PC-3 (cell line): ENCODE data around the gene UPF3A. TPM values are rescaled to one million over a fixed set of nuclear protein-coding genes. Genes with fewer than 3 reads are reported as not detected.

Experiments
- ATAC-seq: fragments of 200-7000 bp; cut with Tn5 transposase; 2 replicates; pipeline ENCODE4 v1.9.1; 2020; ENCODE audit warnings: mild to moderate bottlenecking, moderate library complexity
- BruUV-seq: library from RNA; stranded (reverse); fragments of 400-500 nt; replicated peaks from 2 replicates; lab custom pipeline; 2021; lab: Mats Ljungman, UMichigan
- CTCF ChIA-PET: fragments of 300-600 bp; sonication (Branson Sonifier 250); formaldehyde crosslinking; loops from one replicate; lab custom pipeline; 2022; ENCODE audit warnings: antibody characterized with exemption; lab: Charles Lee
- POLR2A ChIA-PET: fragments of 300-600 bp; sonication (Branson Sonifier 250); formaldehyde crosslinking; loops from one replicate; lab custom pipeline; 2022; ENCODE audit warnings: antibody characterized with exemption; ENCODE audit not compliant: unreplicated experiment; lab: Charles Lee
- DNase-seq: peaks from one replicate; pipeline ENCODE4 v3.0.0-alpha.2; 2015
- H2AFZ ChIP-seq: fragments of 300-600 bp; sonication (generic); 2 replicates; pipeline ENCODE4 v1.6.0; 2016; ENCODE audit warnings: antibody characterized with exemption, low read length
- H3F3A ChIP-seq: fragments of 300-600 bp; sonication (generic); one replicate; pipeline ENCODE4 v1.6.0; 2017; ENCODE audit warnings: antibody characterized with exemption, low read length, control low read depth, mild to moderate bottlenecking; ENCODE audit not compliant: unreplicated experiment
- H3K27ac ChIP-seq: fragments of 300-600 bp; sonication (generic); 2 replicates; pipeline ENCODE4 v1.5.1; 2016; ENCODE audit warnings: mild to moderate bottlenecking, low read length
- H3K27me3 ChIP-seq: fragments of 300-600 bp; sonication (generic); 2 replicates; pipeline ENCODE4 v1.6.1; 2016; ENCODE audit warnings: low read length, mixed read lengths
- H3K36me3 ChIP-seq: fragments of 300-600 bp; sonication (generic); 2 replicates; pipeline ENCODE4 v1.6.1; 2016; ENCODE audit warnings: low read depth, mixed run types, low read length, mixed read lengths
- H3K4me1 ChIP-seq: fragments of 300-600 bp; sonication (generic); 2 replicates; pipeline ENCODE4 v1.5.1; 2016; ENCODE audit warnings: low read length; ENCODE audit not compliant: insufficient read depth
- H3K4me2 ChIP-seq: fragments of 300-600 bp; sonication (generic); 2 replicates; pipeline ENCODE4 v1.6.0; 2016; ENCODE audit warnings: low read length
- H3K4me3 ChIP-seq: fragments of 300-600 bp; sonication (generic); 2 replicates; pipeline ENCODE4 v1.5.1; 2016; ENCODE audit warnings: mild to moderate bottlenecking, low read length, mixed read lengths
- H3K79me2 ChIP-seq: fragments of 300-600 bp; sonication (generic); 2 replicates; pipeline ENCODE4 v1.6.1; 2017; ENCODE audit warnings: low read length, mixed read lengths
- H3K9ac ChIP-seq: fragments of 300-600 bp; sonication (generic); 2 replicates; pipeline ENCODE4 v1.6.0; 2016; ENCODE audit warnings: mild to moderate bottlenecking, low read length
- H3K9me2 ChIP-seq: fragments of 300-600 bp; sonication (generic); replicated peaks from 2 replicates; pipeline ENCODE4 v1.6.1; 2016; ENCODE audit warnings: mixed run types, low read length, mixed read lengths
- H3K9me3 ChIP-seq: fragments of 300-600 bp; sonication (generic); 2 replicates; pipeline ENCODE4 v1.6.1; 2016; ENCODE audit warnings: low read length, mixed read lengths
- H4K20me1 ChIP-seq: fragments of 300-600 bp; sonication (generic); 2 replicates; pipeline ENCODE4 v1.6.1; 2016; ENCODE audit warnings: low read length, mixed read lengths
- EZH2 ChIP-seq: fragments of 300-600 bp; sonication (generic); IDR thresholded peaks from one replicate; pipeline ENCODE4 v1.6.1; 2017; ENCODE audit warnings: antibody characterized with exemption, mild to moderate bottlenecking, low read length; ENCODE audit not compliant: unreplicated experiment
- EZH2phosphoT487 ChIP-seq: fragments of 300-600 bp; sonication (generic); IDR thresholded peaks from 2 replicates; pipeline ENCODE4 v1.6.1; 2018; ENCODE audit warnings: mild to moderate bottlenecking, antibody characterized with exemption, low read length, borderline replicate concordance
- intact Hi-C: fragments of 100-400 bp; cut with micrococcal nuclease; formaldehyde crosslinking; loops from 2 replicates; pipeline ENCODE4 v1.9.0; 2023
- total RNA-seq: library from RNA; depleted of rRNA; stranded (reverse); fragments of >200 nt; gene quantifications from 2 replicates; pipeline ENCODE4 v1.2.3, GENCODE V29; 2014
- TF ChIP-seq, protein P1 (sequence below): fragments of 300-600 bp; sonication (generic); conservative IDR thresholded peaks from 2 replicates; pipeline ENCODE4 v1.5.1; 2017; ENCODE audit warnings: antibody characterized with exemption, low read depth, mild to moderate bottlenecking, low read length

Gene UPF3A
- total RNA-seq, 1 experiment from 2014 or later = 18.1 TPM

DNA sequence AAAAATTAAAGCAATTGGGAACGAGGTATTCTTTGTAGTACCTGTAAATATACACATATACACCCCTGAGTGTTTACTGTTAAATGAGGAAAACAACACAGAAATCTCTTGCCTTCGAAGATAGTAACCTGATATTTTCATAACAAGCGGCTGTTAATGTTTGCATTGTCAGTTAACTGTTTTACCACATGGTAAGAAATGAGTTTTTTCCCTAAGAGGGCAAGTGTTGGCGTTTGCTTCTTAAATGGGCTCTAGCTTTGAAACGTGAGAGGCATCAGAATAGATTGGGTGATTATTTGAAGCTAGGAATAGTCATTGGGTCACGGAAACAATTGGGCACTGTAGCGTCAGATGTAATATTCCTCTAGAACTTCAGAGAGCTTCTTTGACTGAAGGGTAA, 22.0 kb upstream of the UPF3A start:
- POLR2A ChIA-PET = no interaction called here
- TF ChIP-seq EZH2 = no peak
- TF ChIP-seq, protein P1, sequence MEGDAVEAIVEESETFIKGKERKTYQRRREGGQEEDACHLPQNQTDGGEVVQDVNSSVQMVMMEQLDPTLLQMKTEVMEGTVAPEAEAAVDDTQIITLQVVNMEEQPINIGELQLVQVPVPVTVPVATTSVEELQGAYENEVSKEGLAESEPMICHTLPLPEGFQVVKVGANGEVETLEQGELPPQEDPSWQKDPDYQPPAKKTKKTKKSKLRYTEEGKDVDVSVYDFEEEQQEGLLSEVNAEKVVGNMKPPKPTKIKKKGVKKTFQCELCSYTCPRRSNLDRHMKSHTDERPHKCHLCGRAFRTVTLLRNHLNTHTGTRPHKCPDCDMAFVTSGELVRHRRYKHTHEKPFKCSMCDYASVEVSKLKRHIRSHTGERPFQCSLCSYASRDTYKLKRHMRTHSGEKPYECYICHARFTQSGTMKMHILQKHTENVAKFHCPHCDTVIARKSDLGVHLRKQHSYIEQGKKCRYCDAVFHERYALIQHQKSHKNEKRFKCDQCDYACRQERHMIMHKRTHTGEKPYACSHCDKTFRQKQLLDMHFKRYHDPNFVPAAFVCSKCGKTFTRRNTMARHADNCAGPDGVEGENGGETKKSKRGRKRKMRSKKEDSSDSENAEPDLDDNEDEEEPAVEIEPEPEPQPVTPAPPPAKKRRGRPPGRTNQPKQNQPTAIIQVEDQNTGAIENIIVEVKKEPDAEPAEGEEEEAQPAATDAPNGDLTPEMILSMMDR = no peak
- TF ChIP-seq EZH2phosphoT487 = no peak
- Histone ChIP-seq H4K20me1 (no peaks in the 10 kb centered on the region), H3K4me1 (no peaks in the 10 kb centered on the region), H3K9ac (no peak overlapping the region), H3F3A (no peaks in the 10 kb centered on the region), H3K4me2 (no peak overlapping the region), H3K27me3 (no peaks in the 10 kb centered on the region), H3K36me3 (peaks cover 24% of the 10 kb centered on the region), H3K79me2 (no peaks in the 10 kb centered on the region), H3K27ac (no peak overlapping the region), H3K9me3 (no peaks in the 10 kb centered on the region), H3K9me2 (no peaks in the 10 kb centered on the region), H3K4me3 (no peak overlapping the region), H2AFZ (no peak overlapping the region)
- ATAC-seq (no peak), DNase-seq (no peak)
- CTCF ChIA-PET = no interaction called here
- BruUV-seq = no TSS peak
- intact Hi-C loops = no loop called here

- intact Hi-C loops = no loop called here
- no peak overlapping the region for H3K4me2 ChIP-seq
- peaks cover 29% of the 10 kb centered on the region for H3K36me3 ChIP-seq
- no peaks in the 10 kb centered on the region for H3K79me2 ChIP-seq
- H3F3A ChIP-seq = no peaks in the 10 kb centered on the region
- no peaks in the 10 kb centered on the region for H4K20me1 ChIP-seq
- ATAC-seq = no peak
- H3K4me3 ChIP-seq = no peak overlapping the region
- no peaks in the 10 kb centered on the region for H3K27me3 ChIP-seq
- TF ChIP-seq EZH2 (no peak), EZH2phosphoT487 (no peak)
- TF ChIP-seq, protein P1 = no peak
- no peaks in the 10 kb centered on the region for H3K4me1 ChIP-seq
- H2AFZ ChIP-seq = no peak overlapping the region
- H3K27ac ChIP-seq = no peak overlapping the region
- POLR2A ChIA-PET = no interaction called here
- H3K9me2 ChIP-seq = no peaks in the 10 kb centered on the region
- H3K9ac ChIP-seq = no peak overlapping the region
- DNase-seq = no peak
- CTCF ChIA-PET = no interaction called here
- no peaks in the 10 kb centered on the region for H3K9me3 ChIP-seq
- no TSS peak for BruUV-seq
Measured at GRCh38 chr13:114259974-114260373, 21.4 kb upstream of the UPF3A start.

GRCh38 chr13:114260814-114261213, 20.6 kb upstream of the UPF3A start:
- TF ChIP-seq EZH2 = no peak
- TF ChIP-seq, protein P1 = no peak
- no peak for TF ChIP-seq EZH2phosphoT487
- H4K20me1 ChIP-seq = no peaks in the 10 kb centered on the region
- H3K9ac ChIP-seq = no peak overlapping the region
- no peak overlapping the region for H3K4me2 ChIP-seq
- DNase-seq = no peak
- ChIA-PET CTCF (no interaction called here), POLR2A (no interaction called here)
- no peaks in the 10 kb centered on the region for H3K9me2 ChIP-seq
- no peak for ATAC-seq
- no peaks in the 10 kb centered on the region for H3K4me1 ChIP-seq
- intact Hi-C loops = no loop called here
- no peaks in the 10 kb centered on the region for H3K79me2 ChIP-seq
- no peak overlapping the region for H2AFZ ChIP-seq
- H3K27ac ChIP-seq = no peak overlapping the region
- no peaks in the 10 kb centered on the region for H3K27me3 ChIP-seq
- H3K36me3 ChIP-seq = peaks cover 37% of the 10 kb centered on the region
- H3K4me3 ChIP-seq = no peak overlapping the region
- no peaks in the 10 kb centered on the region for H3K9me3 ChIP-seq
- no peaks in the 10 kb centered on the region for H3F3A ChIP-seq
- BruUV-seq = no TSS peak
